Mucosa of gallbladder (tissue), 1 donor: ENCODE results near the gene AGT. TPM values are rescaled to one million over a fixed set of nuclear protein-coding genes. Genes with fewer than 3 reads are reported as not detected.
"Not testable (repeated sequence)": the region's sequence is repeated elsewhere in the genome, so short reads cannot be mapped to it uniquely, and the experiment has no call there.

Experiments used
- DNase-seq: peaks from one replicate; pipeline ENCODE4 v3.0.0-alpha.2; 2020; ENCODE audit warnings: low spot score
- total RNA-seq: library from RNA; stranded (reverse); gene quantifications from one replicate; pipeline ENCODE4 v1.2.1, GENCODE V29; 2021
- donor health status: DM: no; HTN: no; CAD: no.

The AGT gene
- total RNA-seq, 1 donor from 2014 or later = 341 TPM

DNA sequence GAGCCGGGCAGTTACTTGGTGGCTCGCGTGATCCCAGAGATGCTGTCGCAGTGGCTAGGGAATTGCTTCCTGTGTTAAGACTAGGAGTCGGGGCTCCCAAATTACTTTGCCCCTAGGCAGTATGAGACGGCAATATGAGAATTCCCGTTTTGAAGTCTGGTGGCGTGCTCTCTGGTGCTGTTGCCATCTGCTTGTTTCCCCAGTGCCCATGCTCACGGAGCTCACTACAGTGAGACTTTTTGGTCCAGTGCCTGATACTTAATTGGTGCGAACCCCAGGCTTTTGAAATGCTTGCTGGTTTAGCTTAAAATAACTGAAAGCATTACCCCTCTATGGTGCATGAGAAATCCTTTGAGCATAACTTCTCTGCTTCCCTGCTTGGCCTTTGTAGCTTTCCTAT is 22.3 kb downstream of the AGT start:
- DNase-seq = no peak

DNA sequence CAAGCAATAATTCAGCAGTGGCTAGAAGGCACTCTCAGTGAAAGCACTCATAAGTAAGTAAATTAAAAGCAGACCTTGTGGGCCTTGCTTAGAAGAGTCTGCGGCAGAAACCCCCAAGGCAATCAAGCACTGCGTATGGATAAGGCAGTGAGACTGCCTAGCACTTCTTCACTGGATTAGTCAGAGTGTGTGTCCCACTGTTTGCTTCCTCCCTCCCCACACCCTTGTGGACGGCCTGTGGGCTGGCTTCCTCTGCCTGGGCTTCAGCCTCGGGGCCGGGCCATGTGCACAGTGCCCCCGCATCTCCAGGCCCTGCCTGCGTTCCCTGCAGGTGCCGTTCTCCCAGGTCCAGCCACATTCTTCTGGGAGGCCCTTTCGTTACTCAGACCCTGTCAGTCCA is 23.8 kb downstream of the AGT start:
- DNase-seq = no peak

DNA sequence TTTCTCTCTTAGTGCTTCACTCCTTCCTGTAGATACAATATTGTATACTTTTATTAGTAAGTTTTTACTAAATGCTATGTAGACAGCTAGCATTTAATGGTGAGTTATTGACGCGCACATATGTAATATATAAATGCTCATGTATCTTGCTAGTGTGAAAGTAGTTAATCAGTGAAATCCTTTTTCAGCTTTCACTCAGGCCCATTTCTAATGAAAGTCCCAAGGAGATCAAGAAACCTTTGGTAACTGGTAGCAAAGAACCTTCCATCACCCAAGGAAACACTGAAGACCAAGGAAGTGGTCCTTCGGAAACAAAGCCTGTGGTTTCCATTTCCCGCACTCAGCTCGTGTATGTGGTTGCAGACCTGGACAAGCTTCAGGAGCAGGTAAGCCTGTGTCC is 27.2 kb downstream of the AGT start:
- no peak for DNase-seq

DNA sequence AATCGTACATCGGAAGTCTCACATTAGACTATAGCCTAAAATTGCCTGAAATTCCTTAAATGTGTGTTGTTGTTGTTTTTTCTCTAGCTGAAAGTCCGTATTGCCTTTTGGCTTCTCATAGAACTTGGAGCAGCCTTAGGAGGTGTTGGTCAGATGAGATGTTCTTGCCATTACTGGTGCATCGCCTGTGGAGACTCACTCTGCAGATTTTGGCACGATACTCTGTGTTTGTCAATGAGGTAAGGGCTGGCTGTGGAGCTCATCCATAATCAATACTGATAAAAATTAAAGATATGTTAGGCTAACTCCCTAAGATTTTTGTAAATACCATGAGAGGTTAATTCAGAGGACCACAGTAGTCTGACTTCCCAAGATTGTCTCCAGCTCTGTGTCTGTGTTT is 28.9 kb downstream of the AGT start:
- DNase-seq = no peak

DNA sequence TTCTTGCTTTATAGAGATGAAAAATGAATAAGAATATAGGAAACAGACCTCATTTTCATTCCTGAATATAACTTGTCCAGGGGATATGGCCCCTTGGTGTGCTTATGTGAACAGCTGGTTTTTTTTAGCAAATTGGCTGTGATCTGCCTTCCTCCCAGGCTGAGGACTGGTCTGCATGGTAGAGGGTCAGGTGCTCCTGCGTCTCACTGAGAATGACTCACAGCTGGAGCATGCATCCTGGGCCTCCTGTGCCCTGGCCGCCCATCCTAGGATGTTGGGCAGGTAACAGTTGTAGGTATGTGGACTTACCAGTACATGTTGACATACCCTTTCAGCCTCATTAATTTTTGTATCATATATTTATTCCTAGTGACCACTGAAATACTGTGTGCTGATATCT is 29.8 kb downstream of the AGT start:
- DNase-seq = no peak

DNA sequence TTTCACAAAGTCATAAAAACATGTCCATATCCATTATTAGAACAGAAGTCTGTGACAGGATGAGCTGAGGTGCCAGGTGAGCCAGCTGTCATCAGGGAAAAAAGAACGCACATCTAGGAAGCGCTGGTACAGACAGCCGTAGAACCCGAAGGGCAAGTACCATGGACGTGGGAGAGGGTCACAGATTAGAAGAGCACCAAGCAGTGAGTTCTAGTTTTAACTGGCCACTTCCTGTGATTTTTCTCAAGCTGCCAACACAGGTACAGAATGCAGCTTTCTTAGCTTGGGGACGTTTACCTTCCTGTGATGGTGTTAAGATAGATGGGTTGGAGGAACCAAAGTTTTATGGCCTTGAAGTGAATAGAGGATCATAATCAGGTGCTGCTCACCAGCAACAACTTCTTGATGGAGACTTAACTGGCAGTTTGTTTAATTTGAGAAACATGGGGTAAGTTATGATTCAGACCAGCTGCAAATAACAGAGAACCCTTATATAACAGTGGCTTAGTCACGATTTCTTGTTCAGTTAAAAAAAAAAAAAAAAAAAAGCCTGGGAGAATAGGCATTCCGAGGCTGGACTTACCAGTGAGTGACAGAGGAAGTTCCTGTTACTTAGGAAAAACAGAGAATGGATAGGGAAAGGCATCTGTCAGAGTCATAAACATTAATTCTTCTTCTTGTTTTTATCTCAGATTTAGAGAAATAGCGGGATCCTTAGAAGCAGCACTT is 30.9 kb downstream of the AGT start:
- DNase-seq = no peak

DNA sequence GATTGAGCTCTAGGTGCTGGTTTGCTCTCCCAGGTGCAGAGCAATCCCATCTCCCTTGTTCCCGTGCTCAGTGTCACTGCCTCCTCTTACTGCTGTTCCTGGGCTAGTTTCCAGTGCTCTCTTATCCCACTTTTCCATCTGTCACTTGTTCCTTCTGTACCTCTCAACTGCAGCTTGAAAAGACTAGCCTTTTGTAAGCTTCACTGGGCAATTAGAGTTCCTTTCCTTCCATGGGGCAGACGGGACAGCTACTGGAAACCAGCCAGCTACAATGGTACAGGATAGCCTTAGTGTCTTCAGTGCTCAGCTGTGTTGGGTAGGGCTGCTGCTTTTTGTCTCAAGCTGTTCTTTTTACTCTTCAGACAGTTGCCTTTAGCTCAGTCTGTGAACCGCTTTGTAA is 31.6 kb downstream of the AGT start:
- no peak for DNase-seq

DNA sequence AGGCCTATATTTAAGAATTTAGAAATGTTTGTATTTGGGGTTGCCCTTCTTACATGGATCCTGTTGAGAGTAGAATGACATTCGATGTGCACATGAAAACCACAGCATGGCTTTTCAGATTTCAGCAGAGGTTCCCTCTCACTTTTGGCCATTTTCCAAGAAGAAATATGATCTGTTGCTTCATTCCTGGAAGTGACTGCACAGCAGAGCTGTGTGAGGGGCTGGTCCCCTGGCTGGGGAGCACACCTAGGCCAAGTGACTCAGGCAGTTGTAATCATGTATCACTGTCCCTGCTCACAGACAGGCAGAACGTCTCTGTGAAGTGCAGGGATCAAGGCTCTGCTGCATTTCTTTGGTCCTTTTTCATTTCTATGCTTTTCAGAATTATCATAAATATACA is 32.3 kb downstream of the AGT start:
- peak; percentile 42 for DNase-seq

DNA sequence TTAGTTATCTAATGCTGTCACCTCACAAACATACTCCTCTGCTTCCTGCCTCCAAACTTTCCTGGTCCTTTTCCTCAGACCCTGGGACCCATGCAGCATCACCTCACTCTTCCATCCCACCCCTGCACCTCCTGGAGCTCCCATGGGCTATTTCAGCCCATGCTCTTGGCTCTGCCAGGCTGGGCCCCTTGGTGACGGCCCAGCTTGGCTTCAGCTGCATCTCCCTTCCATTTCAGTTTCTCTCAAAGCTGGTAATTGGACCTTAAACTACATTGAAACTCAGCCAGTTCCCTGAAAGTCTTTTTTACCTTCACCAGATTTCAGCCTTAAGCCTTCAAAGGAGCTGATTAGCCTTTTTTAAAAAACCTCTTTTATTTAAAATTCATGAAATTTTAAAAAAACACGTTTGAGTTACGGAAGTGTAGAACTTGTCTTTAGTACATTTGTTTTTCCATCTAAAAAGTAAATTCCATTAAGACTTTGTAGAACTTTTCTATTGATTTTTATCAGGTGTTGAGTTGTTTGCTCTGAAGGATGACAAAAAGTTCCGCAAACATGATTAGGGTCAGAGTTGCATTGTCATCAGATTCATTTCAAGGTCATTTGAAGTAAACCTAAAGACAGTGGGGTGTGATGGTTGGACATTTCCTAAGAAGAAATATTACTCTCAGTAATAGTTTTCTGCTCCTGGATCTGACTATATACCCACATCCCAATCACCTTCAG is 33.5 kb downstream of the AGT start:
- DNase-seq = no peak

DNA sequence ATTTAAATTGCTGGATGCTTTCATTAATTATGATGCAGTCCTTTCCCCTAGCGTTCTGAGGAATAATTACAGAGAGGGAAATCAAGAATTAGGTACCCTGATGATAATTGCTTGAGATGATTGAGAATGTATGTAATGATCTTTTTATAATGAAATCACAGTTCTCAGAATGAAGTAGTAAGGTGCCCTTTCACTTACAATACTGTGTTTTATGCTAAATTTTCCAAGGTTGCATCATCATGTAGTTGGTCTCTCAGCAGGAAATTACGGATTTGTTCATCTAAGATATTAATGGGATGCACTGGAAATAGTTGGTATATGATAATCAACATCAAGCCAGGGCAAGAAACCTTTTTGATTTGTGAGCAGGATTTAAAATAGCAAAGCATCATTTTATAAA is 34.1 kb downstream of the AGT start:
- DNase-seq = no peak

DNA sequence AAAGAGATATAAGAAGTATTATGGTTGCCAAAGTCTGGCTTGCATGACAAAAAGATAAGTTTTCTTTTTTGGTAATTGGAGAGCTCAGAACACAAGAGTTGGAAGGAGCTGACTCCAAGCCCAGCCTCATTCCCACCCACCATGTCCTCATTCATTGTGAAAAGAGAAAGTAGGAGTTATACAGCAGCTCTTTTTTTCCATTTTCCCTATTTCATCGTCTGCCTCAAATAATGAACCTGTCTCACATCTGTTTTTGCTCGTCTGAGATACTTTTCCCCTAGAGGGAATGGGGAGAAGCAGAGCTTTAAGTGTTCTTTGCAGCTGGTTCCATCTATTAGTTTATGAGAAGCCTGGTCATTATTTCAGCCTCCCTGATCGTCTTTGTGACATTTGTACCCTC is 34.7 kb downstream of the AGT start:
- DNase-seq = no peak

DNA sequence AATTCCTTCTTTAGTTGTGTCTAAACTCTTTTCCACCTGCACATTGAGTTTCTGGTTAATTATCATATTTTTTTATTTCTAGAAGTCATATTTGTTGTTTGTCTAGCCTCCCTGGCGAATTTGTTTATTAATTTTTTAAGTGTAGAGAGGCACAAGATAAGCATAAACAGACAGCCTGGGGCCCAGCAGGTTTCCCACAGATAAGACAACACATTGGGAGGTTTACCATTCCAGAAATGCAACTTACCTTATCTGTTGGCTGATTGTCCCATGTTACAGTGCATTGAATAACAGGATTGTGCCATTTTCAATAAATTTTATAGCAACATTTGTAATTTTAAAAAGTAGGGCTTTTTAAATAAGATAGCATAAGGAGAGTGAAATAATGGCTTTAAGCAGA is 36.7 kb downstream of the AGT start:
- DNase-seq = no peak

DNA sequence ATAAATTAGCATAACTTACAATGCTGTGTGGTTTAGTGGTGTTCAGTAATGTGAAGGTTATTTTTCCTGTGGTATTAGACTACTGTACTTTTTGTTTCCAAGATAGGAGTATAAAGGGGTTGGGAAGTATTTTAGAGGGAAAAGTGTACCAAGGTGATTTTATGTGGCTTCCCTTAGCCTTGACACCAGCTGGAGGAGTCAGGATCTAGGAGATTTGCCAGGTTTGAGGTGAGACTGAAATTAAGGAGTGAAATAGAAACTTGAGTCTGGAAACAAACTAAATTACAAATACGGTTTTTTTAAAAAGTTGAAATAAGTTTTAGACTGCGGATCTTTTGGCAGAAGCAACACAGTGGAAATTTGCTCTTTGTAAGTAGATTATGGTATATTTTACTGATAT is 39.3 kb downstream of the AGT start:
- no peak for DNase-seq

DNA sequence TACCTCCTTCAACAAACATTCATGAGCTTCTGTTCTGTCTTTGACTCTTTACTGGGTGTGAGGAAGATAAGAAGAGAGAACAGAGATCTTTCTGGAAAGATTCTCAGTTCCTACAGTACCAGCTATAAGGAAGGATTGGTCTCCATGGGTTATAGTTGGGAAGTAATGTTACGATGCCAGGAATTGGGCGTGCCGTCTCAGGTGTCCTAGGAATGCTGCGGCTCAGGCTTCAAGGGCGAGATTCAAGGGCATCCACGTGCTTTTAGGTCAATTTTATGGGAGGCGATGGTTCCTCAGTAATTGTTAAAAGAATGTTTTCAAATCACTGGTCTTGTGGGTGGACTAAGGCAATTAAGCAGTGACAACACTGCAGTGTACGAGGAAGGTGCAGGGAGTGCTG is 44.4 kb downstream of the AGT start:
- no peak for DNase-seq

DNA sequence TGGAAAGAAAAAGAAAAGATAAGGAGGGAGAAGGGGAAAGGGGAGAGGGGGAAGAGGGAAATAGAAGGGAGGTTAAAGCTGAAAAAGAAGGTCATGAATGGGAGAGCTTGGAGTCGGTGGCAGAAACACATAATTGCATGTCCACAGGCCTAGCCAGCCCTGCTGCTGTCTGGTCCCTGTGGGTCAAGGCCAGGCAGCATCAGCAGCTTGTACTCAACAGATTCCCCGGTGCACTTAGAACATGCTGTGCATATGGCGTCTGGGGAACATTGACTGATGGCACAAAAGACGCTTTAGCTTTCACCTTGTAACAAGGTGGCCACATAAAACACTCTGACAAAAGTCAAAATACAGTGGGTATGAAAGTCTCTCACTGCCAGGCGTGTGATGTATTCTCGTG is 45.7 kb downstream of the AGT start:
- DNase-seq = no peak

DNA sequence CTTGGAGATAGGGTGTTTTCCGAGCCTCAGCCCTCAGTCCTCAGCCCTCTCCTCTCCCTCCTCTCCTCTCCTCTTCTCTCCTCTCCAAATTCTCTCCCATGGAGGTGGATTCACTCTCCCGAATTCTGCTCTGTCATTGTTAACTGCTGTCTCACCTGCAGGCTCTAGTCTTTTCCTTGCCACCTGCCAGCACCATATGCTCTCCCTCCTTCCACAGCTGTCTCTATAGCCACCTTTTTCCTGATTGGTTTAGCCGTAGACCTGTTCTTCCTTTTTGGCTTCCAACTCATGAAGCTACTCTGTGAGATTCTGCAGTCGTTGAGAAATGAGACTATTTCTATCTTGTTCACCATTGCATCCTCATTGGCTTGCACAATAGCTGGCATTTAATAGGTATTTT is 51.9 kb downstream of the AGT start:
- no peak for DNase-seq

DNA sequence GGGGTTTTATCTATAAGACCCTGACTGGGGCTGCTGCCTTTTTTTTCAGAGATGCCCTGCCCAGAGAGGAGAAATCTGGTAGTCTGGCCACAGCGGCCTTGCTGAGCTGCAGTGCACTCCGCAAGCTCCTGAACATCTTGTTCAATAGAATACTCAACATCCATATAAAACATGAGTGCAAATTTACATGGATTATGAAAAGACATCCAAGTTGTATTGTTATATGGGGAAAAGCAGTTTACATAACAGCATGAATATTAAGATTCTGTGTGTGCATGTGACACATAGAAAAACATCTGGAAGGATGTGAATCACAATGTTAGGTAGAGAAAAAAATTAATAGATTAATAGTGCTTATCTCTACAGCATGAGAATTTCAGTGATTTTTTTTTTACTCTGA is 55.2 kb downstream of the AGT start:
- no peak for DNase-seq

DNA sequence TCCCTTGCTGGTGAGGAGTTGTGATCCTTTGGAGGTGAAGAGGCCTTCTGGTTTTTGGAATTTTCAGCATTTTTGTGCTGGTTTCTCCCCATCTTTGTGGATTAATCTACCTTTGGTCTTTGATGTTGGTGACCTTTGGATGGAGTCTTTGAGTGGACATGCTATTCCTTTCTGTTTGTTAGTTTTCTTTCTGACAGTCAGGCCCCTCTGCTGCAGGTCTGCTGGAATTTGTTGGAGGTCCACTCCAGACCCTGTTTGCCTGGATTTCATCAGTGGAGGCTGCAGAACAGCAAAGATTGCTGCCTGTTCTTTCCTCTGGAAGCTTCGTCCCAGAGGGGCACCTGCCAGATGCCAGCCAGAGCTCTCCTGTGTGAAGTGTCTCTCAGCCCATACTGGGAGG is 55.8 kb downstream of the AGT start:
- DNase-seq = not testable (repeated sequence)

DNA sequence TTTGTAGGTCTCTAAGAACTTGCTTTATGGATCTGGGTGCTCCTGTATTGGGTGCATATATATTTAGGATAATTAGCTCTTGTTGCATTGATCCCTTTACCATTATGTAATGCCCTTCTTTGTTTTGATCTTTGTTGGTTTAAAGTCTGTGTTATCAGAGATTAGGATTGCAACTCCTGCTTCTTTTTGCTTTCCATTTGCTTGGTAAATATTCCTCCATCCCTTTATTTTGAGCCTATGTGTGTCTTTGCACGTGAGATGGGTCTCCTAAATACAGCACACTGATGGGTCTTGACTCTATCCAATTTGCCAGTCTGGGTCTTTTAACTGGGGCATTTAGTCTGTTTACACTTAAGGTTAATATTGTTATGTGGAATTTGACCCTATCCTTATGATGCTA is 57.2 kb downstream of the AGT start:
- not testable (repeated sequence) for DNase-seq
